ENCODE results near the gene CACNA1H.
"Not testable (repeated sequence)": the region's sequence is repeated elsewhere in the genome, so short reads cannot be mapped to it uniquely, and the experiment has no call there.

CACNA1H gene

GRCh38 chr16:1192384-1193073 is 39.6 kb downstream of the CACNA1H start:
- DNase-seq (ENCODE audit: low read depth in 2 of 2): no peak

DNA sequence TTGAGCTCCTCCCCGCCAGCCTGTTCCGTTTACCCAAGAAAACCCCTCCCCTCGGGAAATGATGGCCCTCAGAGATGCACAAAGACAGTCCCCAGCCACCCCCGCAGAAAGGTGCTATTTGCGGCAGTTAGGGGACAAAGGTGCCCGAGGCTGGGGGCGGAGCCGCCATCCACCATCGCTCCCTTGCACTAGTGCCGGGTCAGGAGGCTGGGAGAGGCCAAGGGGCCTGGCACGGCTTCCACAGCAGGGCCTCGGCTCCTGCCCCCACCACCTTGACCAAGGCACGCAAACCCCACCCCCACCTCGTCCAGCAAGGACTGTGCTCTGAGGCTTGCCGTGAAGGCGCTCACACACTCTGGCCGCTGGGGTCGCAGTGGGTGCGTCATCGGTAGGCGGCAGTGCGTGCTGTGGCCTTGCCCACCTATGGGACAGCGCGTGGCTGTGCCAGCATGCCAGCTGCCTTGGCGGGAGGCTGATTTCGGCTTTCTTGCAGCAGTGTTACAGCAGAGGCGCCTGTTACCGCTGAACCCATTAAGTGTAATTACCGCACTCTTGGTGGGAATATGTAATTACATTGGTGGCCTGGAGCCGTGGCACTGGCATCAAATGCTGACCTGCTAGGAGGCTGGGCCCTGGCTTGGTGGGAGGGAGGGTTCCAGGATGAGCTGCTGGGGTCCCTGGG is 40.4 kb downstream of the CACNA1H start:
- DNase-seq (ENCODE audit: low read depth in 2 of 2): no peak

GRCh38 chr16:1193825-1194581 is 41.1 kb downstream of the CACNA1H start:
- no peak for DNase-seq (ENCODE audit: low read depth in 2 of 2)

- no peak for DNase-seq (ENCODE audit: low read depth in 2 of 2)
Observed at GRCh38 chr16:1194665-1195392, 41.9 kb downstream of the CACNA1H start.

DNA sequence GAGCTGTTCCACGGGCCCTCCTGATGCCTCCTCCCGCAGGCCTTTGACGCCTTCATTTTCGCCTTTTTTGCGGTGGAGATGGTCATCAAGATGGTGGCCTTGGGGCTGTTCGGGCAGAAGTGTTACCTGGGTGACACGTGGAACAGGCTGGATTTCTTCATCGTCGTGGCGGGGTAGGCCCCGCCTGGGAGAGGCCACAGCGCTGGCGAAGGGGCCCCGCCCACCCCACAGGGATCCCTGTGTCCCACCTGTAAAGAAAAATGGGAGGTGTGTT is 42.4 kb downstream of the CACNA1H start:
- DNase-seq (ENCODE audit: low read depth in 2 of 2): no peak

GRCh38 chr16:1196494-1196893 is 43.6 kb downstream of the CACNA1H start:
- DNase-seq (ENCODE audit: low read depth in 2 of 2): no peak

GRCh38 chr16:1197237-1197866 is 44.4 kb downstream of the CACNA1H start:
- no peak for DNase-seq (ENCODE audit: low read depth in 2 of 2)

- no peak for DNase-seq (ENCODE audit: low read depth in 2 of 2)
Observed at GRCh38 chr16:1198194-1198593, 45.3 kb downstream of the CACNA1H start.

DNA sequence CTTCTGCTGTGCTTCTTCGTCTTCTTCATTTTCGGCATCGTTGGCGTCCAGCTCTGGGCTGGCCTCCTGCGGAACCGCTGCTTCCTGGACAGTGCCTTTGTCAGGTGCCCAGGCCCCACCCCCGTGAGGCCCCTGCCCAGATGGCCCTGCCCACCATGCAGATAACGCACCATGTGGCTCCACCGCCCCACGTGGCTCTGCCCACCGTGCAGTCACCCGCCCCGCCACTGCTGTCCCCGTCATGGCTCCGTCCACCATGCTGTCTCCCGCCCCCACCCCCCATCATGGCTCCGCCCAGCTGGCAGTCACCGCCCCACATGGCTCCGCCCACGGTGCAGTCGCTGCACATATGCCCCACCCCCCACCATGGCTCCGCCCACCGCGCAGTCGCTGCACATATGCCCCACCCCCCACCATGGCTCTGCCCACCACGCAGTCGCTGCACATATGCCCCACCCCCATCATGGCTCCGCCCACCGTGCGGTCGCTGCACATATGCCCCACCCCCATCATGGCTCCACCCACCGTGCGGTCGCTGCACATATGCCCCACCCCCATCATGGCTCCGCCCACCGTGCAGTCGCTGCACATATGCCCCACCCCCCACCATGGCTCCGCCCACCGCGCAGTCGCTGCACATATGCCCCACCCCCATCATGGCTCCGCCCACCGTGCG is 45.9 kb downstream of the CACNA1H start:
- DNase-seq (ENCODE audit: low read depth in 2 of 2): not testable (repeated sequence)

GRCh38 chr16:1199347-1200013 is 46.6 kb downstream of the CACNA1H start:
- DNase-seq (ENCODE audit: low read depth in 2 of 2): no peak

- no peak for DNase-seq (ENCODE audit: low read depth in 2 of 2)
Observed at GRCh38 chr16:1200014-1200627, 47.2 kb downstream of the CACNA1H start.

DNA sequence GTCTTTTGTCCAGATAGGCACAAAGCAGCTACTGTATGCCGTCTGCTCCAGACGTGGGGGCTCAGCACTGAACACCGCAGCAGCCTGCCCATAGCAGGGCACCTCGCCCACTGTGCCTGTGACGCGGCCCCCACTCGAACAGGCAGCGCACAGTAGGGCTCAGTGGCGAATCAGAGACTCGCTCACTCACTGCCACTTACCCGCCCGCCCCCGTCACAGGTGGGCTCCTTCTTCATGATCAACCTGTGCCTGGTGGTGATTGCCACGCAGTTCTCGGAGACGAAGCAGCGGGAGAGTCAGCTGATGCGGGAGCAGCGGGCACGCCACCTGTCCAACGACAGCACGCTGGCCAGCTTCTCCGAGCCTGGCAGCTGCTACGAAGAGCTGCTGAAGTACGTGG is 48.5 kb downstream of the CACNA1H start:
- DNase-seq (ENCODE audit: low read depth in 2 of 2): no peak

- DNase-seq (ENCODE audit: low read depth in 2 of 2): no peak
Observed at GRCh38 chr16:1202274-1202673, 49.4 kb downstream of the CACNA1H start.

DNA sequence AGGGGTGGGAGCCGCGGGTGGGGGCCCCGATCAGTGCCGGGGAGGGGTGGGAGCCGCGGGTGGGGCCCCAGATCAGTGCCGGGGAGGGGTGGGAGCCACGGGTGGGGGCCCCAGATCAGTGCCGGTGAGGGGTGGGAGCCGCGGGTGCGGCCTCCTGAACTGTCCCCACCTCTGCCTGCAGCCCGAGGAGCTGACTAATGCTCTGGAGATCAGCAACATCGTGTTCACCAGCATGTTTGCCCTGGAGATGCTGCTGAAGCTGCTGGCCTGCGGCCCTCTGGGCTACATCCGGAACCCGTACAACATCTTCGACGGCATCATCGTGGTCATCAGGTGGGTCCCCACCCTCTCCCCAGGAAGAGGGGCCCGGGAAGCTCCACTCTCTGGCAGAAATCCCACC is 52.0 kb downstream of the CACNA1H start:
- no peak for DNase-seq (ENCODE audit: low read depth in 2 of 2)

DNA sequence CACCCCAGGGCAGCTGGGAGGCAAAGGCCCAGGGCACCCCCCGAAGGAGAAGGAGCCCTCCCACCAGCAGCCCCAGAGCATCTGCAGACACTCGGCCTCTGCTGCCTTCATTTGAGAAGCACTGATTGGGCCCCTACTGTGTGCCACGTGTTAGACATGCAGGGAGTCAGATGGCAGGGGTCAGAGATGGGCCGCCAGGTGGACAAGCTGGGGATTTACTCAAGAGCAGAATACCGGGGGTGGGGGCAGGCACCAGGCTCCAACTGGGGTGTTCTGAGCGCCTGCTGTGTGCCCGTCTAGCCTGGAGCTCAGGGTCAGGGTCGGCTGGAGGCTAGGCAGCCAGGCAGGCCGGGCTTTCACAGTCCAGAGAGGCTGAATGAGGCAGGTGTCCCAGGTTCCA is 53.4 kb downstream of the CACNA1H start:
- no peak for DNase-seq (ENCODE audit: low read depth in 2 of 2)

GRCh38 chr16:1206786-1207185 is 53.9 kb downstream of the CACNA1H start:
- no peak for DNase-seq (ENCODE audit: low read depth in 2 of 2)

DNA sequence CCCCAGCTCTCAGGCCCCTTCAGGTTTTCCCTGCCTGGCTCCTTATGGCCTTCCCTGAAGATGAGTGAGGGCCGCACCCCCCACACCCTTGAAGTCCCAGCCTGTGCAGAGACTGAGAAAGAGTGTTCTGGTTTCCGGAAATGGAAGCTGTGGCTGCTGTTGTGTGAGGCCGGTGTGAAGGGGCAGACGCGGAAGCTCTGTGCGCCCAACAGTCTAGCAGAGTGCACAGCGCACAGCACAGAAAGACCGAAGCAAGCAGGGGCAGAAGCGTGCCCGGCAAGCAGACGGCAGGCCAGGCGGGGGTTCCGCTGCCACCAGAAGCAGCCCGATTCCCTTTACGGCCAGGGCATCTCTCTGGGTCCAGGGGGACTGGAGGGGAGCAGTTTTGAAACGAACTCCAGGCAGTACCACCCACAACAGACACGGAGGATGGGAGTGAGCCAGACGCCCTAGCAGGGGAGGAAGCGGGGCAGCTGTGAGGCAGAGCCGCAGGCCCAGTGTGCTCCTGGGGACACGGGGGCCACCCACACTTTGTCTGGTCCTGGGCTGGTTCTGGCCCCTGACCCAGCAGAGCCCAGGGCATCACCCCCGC is 55.4 kb downstream of the CACNA1H start:
- DNase-seq (ENCODE audit: low read depth in 2 of 2): no peak

- DNase-seq (ENCODE audit: low read depth in 2 of 2): no peak
Observed at GRCh38 chr16:1209081-1209480, 56.2 kb downstream of the CACNA1H start.

DNA sequence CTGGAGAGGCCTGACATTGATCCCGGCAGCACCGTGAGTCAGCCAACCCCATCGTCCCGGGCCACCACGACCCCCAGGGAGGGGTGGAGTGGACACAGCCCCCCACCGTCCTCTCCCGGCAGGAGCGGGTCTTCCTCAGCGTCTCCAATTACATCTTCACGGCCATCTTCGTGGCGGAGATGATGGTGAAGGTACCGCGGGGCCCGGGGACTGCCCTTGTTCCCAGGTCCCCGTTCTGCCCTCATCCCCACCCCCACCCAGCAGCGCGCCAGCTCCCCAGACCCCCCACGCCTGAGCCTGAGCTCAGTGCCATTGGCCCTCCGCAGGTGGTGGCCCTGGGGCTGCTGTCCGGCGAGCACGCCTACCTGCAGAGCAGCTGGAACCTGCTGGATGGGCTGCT is 57.6 kb downstream of the CACNA1H start:
- no peak for DNase-seq (ENCODE audit: low read depth in 2 of 2)

Data from stimulated activated CD8-positive, alpha-beta memory T cell treated with anti-CD3 and anti-CD28 coated beads, Interleukin-7, amount 100 ng/mL, for 4 hours (primary cell).